ENCODE data around the gene EPHA3. TPM values are rescaled to one million over a fixed set of nuclear protein-coding genes. Genes with fewer than 3 reads are reported as not detected.

The EPHA3 gene
- total RNA-seq, 1 experiment from 2014 or later: 0.74 TPM

DNA sequence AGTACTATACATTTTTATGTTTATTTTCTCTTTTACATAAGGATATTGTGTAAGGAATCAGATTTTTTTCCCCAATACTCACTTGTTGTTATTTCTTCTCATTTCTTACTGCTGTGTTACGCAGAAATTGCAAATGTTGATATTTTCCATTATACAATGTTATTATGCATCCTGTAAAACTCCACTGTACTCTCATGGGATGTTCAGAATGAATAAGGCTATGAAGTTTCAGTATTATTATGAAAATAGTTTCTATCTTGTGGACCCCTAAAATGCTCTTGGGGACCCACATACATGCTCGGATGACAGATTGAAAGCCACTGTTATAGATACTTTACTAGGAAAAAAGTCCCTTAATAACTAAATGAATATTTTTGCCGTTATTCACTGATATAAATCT lies 329.4 kb downstream of the EPHA3 start (continued):
- TF ChIP-seq, protein P1, sequence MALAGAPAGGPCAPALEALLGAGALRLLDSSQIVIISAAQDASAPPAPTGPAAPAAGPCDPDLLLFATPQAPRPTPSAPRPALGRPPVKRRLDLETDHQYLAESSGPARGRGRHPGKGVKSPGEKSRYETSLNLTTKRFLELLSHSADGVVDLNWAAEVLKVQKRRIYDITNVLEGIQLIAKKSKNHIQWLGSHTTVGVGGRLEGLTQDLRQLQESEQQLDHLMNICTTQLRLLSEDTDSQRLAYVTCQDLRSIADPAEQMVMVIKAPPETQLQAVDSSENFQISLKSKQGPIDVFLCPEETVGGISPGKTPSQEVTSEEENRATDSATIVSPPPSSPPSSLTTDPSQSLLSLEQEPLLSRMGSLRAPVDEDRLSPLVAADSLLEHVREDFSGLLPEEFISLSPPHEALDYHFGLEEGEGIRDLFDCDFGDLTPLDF (CRISPR knock-in tag; IDR thresholded peaks at IDR 0.05): no peak
- no peak for TF ChIP-seq MYBL2 (CRISPR knock-in tag; IDR thresholded peaks at IDR 0.05)
- TF ChIP-seq, protein P2, sequence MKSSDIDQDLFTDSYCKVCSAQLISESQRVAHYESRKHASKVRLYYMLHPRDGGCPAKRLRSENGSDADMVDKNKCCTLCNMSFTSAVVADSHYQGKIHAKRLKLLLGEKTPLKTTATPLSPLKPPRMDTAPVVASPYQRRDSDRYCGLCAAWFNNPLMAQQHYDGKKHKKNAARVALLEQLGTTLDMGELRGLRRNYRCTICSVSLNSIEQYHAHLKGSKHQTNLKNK (CRISPR knock-in tag; IDR thresholded peaks at IDR 0.05): no peak
- TF ChIP-seq, protein P3, sequence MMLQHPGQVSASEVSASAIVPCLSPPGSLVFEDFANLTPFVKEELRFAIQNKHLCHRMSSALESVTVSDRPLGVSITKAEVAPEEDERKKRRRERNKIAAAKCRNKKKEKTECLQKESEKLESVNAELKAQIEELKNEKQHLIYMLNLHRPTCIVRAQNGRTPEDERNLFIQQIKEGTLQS (CRISPR knock-in tag; conservative IDR thresholded peaks at IDR 0.05): no peak
- TF ChIP-seq CREB1 (CRISPR knock-in tag; IDR thresholded peaks at IDR 0.05): no peak
- no peak for TF ChIP-seq NR2C2 (CRISPR knock-in tag; IDR thresholded peaks at IDR 0.05)
- TF ChIP-seq, protein P4, sequence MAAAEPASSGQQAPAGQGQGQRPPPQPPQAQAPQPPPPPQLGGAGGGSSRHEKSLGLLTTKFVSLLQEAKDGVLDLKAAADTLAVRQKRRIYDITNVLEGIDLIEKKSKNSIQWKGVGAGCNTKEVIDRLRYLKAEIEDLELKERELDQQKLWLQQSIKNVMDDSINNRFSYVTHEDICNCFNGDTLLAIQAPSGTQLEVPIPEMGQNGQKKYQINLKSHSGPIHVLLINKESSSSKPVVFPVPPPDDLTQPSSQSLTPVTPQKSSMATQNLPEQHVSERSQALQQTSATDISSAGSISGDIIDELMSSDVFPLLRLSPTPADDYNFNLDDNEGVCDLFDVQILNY (CRISPR knock-in tag; IDR thresholded peaks at IDR 0.05): no peak
- TF ChIP-seq SP1 (CRISPR knock-in tag; conservative IDR thresholded peaks at IDR 0.05): no peak

DNA sequence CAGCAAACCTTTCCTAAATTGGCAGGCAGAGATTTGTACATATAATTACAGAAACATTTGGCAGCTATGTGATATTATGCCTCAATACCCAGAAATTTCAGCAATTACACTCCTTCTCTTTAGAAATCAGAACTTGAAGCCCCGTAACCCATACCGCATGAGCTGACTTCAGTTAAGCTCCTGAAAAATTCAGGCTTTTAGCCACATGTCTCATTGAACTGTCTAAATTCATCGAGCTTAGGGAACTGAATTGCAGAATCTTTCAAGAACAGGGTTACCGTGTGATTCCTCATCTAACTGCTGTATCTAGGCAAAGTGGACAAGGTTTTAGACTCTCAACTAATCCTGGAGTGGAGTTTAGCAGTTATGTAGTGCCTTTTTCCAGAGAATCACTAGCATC lies 333.0 kb downstream of the EPHA3 start:
- TF ChIP-seq, protein P5, sequence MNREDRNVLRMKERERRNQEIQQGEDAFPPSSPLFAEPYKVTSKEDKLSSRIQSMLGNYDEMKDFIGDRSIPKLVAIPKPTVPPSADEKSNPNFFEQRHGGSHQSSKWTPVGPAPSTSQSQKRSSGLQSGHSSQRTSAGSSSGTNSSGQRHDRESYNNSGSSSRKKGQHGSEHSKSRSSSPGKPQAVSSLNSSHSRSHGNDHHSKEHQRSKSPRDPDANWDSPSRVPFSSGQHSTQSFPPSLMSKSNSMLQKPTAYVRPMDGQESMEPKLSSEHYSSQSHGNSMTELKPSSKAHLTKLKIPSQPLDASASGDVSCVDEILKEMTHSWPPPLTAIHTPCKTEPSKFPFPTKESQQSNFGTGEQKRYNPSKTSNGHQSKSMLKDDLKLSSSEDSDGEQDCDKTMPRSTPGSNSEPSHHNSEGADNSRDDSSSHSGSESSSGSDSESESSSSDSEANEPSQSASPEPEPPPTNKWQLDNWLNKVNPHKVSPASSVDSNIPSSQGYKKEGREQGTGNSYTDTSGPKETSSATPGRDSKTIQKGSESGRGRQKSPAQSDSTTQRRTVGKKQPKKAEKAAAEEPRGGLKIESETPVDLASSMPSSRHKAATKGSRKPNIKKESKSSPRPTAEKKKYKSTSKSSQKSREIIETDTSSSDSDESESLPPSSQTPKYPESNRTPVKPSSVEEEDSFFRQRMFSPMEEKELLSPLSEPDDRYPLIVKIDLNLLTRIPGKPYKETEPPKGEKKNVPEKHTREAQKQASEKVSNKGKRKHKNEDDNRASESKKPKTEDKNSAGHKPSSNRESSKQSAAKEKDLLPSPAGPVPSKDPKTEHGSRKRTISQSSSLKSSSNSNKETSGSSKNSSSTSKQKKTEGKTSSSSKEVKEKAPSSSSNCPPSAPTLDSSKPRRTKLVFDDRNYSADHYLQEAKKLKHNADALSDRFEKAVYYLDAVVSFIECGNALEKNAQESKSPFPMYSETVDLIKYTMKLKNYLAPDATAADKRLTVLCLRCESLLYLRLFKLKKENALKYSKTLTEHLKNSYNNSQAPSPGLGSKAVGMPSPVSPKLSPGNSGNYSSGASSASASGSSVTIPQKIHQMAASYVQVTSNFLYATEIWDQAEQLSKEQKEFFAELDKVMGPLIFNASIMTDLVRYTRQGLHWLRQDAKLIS (CRISPR knock-in tag; IDR thresholded peaks at IDR 0.05; ENCODE audit: borderline replicate concordance): no peak
- TF ChIP-seq, protein P6, sequence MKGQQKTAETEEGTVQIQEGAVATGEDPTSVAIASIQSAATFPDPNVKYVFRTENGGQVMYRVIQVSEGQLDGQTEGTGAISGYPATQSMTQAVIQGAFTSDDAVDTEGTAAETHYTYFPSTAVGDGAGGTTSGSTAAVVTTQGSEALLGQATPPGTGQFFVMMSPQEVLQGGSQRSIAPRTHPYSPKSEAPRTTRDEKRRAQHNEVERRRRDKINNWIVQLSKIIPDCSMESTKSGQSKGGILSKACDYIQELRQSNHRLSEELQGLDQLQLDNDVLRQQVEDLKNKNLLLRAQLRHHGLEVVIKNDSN (CRISPR knock-in tag; IDR thresholded peaks at IDR 0.05): no peak
- no peak for TF ChIP-seq ATF1 (CRISPR knock-in tag; IDR thresholded peaks at IDR 0.05)
- no peak for TF ChIP-seq ETV6 (CRISPR knock-in tag; IDR thresholded peaks at IDR 0.05)
- TF ChIP-seq, protein P7, sequence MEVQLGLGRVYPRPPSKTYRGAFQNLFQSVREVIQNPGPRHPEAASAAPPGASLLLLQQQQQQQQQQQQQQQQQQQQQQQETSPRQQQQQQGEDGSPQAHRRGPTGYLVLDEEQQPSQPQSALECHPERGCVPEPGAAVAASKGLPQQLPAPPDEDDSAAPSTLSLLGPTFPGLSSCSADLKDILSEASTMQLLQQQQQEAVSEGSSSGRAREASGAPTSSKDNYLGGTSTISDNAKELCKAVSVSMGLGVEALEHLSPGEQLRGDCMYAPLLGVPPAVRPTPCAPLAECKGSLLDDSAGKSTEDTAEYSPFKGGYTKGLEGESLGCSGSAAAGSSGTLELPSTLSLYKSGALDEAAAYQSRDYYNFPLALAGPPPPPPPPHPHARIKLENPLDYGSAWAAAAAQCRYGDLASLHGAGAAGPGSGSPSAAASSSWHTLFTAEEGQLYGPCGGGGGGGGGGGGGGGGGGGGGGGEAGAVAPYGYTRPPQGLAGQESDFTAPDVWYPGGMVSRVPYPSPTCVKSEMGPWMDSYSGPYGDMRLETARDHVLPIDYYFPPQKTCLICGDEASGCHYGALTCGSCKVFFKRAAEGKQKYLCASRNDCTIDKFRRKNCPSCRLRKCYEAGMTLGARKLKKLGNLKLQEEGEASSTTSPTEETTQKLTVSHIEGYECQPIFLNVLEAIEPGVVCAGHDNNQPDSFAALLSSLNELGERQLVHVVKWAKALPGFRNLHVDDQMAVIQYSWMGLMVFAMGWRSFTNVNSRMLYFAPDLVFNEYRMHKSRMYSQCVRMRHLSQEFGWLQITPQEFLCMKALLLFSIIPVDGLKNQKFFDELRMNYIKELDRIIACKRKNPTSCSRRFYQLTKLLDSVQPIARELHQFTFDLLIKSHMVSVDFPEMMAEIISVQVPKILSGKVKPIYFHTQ (CRISPR knock-in tag; IDR thresholded peaks at IDR 0.05): no peak
- no peak for TF ChIP-seq NFYB (CRISPR knock-in tag; conservative IDR thresholded peaks at IDR 0.05; ENCODE audit: low read depth)

More for the DNA sequence above, 333.0 kb downstream of the EPHA3 start:
- Mint-ChIP-seq H3K4me1 (no peaks in the 10 kb centered on the region), H3K4me3 (no peak overlapping the region), H3K27ac (no peak overlapping the region), H3K9me3 (no peaks in the 10 kb centered on the region), H3K36me3 (no peaks in the 10 kb centered on the region), H3K27me3 (ENCODE audit: low read depth) (no peaks in the 10 kb centered on the region)
- ChIA-PET POLR2A (no interaction called here), CTCF (no interaction called here)
- ATAC-seq (no peak), DNase-seq (ENCODE audit: low spot score) (no peak)

Measured in WTC11 (cell line).